Lower leg skin (tissue), 4 donors: Measurements from ENCODE around the gene ATP1B1. TPM values are rescaled to one million over a fixed set of nuclear protein-coding genes. Genes with fewer than 3 reads are reported as not detected.

Experiments used
- DNase-seq, 2 donors: peaks; one replicate each; pipeline ENCODE4 v3.0.0-alpha.2; 2019; ENCODE audit warnings: low spot score in 2 of 2
- H3K4me3 ChIP-seq: fragments of 200-600 bp; sonication (generic); 2 replicates; pipeline ENCODE4 v1.5.1; 2017; ENCODE audit warnings: mild to moderate bottlenecking, low read depth; ENCODE audit not compliant: poor library complexity, severe bottlenecking
- POLR2A ChIP-seq, 2 donors: fragments of 450-650 bp; IDR thresholded peaks; one replicate each; pipeline ENCODE4 v1.6.1; 2016 to 2017; ENCODE audit warnings: antibody characterized with exemption in 2 of 2, mild to moderate bottlenecking in 1 of 2, moderate library complexity in 1 of 2
- WGBS, 2 donors: methylation state at CpG; one replicate each; pipeline ENCODE4 v1.1.5; 2018; 5-methylcytosine and 5-hydroxymethylcytosine counted together
- intact Hi-C: fragments of 100-400 bp; cut with DNase I; formaldehyde crosslinking; loops from one replicate; pipeline ENCODE4 v1.15.0; 2023; ENCODE audit warnings: low total_unique reads
- total RNA-seq, 4 donors: library from RNA; depleted of rRNA; stranded (reverse); fragments of >200 nt; gene quantifications; one replicate each; pipeline ENCODE4 v1.1.0, GENCODE V29; 2016
- TF ChIP-seq, protein P1 (sequence below), 3 donors: fragments of 450-650 bp; IDR thresholded peaks; one replicate each; pipeline ENCODE4 v1.5.1; 2016; ENCODE audit warnings: antibody characterized with exemption in 3 of 3, mild to moderate bottlenecking in 3 of 3, moderate library complexity in 2 of 3

The ATP1B1 gene
- total RNA-seq, 4 donors from 2014 or later: 35.3 to 213 (median 122) TPM

DNA sequence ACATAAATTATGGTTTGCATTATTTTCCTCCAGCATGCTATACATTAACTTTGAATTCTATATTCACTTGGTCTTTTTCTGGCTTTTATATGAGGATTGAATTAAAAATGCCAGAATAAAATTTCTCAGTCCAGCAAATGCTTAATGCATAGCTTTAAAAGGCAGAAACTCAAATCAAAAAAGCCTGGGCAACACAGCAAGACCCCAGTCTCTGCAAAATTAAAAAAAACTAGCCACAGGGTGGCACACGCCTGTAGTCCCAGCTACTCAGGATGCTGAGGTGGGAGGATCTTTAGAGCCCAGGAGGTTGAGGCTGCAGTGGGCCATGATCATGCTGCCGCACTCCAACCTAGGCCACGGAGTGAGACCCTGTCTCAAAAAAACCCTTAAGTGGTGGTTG, 19.8 kb downstream of the ATP1B1 start:
- no peak for DNase-seq
- H3K4me3 ChIP-seq: no peak overlapping the region
- no peak for TF ChIP-seq POLR2A (IDR thresholded peaks at IDR 0.05)
- TF ChIP-seq, protein P1, sequence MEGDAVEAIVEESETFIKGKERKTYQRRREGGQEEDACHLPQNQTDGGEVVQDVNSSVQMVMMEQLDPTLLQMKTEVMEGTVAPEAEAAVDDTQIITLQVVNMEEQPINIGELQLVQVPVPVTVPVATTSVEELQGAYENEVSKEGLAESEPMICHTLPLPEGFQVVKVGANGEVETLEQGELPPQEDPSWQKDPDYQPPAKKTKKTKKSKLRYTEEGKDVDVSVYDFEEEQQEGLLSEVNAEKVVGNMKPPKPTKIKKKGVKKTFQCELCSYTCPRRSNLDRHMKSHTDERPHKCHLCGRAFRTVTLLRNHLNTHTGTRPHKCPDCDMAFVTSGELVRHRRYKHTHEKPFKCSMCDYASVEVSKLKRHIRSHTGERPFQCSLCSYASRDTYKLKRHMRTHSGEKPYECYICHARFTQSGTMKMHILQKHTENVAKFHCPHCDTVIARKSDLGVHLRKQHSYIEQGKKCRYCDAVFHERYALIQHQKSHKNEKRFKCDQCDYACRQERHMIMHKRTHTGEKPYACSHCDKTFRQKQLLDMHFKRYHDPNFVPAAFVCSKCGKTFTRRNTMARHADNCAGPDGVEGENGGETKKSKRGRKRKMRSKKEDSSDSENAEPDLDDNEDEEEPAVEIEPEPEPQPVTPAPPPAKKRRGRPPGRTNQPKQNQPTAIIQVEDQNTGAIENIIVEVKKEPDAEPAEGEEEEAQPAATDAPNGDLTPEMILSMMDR (IDR thresholded peaks at IDR 0.05): no peak
- WGBS, 2 donors: 95 to 96% methylated on average over 3 of the region's 3 CpGs
- intact Hi-C loops: no loop called here

DNA sequence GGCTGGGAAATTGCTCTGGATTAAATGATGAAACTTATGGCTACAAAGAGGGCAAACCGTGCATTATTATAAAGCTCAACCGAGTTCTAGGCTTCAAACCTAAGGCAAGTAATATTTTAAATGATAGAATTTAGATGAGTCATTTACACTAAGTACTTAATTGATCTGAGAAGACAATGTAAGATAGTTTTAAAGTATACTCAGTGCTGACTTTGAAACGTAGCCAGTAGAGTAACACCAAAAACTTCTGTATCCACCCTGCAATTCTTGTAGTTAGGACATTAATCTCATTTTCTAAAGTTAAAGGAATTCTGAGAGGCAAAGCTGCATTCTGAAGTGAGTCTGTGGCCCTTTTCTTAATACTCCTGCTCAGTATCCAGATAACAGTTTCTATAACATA, 20.8 kb downstream of the ATP1B1 start:
- H3K4me3 ChIP-seq: no peak overlapping the region
- 80 to 86% methylated on average over 3 of the region's 3 CpGs for WGBS, 2 donors
- TF ChIP-seq, protein P1 (IDR thresholded peaks at IDR 0.05): no peak
- DNase-seq: no peak
- intact Hi-C loops: no loop called here

DNA sequence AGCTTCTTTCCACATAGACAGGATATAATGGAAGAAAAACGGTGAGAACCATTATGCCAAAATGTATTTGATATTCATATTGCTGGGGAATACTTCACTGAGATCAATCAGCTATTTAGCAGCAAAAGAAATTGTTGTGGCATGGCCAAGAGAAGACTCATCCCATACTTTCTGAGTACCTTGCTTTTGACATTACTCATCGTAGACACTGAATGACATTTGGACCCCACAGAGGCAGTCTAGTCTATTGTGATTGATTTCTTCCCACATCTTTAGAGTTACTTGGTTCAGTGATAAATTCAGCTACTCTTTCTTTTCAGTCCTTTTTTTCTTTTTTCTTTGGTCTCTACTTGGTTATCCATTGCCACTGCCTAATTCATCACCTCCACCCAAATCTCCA, 22.1 kb downstream of the ATP1B1 start:
- intact Hi-C loops: no loop called here
- DNase-seq: no peak
- TF ChIP-seq POLR2A (IDR thresholded peaks at IDR 0.05): no peak
- TF ChIP-seq, protein P1 (IDR thresholded peaks at IDR 0.05): no peak
- no peak overlapping the region for H3K4me3 ChIP-seq
- 90 to 98% methylated on average over 2 of the region's 2 CpGs for WGBS, 2 donors

DNA sequence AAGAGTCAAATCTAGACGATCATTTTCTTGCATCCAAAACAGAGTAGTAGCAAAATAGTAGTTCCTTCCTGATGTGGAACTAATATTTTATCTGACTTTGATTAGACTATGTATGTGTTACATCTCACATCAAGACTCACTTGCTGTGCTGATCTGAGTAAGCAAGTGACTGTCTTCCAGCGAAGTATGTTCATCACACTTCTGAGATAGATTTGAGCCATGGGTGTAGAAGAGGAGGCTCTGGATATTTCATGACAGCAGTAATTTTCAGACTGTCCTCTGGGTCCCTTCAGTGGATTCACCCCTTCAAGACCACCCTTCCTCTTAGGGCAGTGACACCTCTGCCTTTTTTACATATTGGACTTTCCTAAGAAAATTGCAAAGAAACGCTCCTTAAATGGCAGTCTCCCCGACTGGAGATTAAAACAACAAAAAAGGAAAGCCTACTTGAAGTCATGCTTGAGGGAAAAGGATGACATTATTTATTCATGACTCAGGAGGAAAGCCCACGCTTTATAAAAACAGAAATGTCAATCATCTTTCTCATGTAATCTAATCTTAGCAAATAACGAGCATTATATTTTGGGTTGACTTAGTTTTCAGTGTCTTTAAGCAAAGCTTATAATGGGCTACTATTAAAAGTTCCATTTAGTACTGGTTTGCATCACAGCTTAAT, 22.8 kb downstream of the ATP1B1 start:
- 76 to 85% methylated on average over 6 of the region's 6 CpGs for WGBS, 2 donors
- TF ChIP-seq, protein P1 (IDR thresholded peaks at IDR 0.05): no peak
- TF ChIP-seq POLR2A (IDR thresholded peaks at IDR 0.05): no peak
- H3K4me3 ChIP-seq: no peak overlapping the region
- no peak for DNase-seq
- intact Hi-C loops: no loop called here

DNA sequence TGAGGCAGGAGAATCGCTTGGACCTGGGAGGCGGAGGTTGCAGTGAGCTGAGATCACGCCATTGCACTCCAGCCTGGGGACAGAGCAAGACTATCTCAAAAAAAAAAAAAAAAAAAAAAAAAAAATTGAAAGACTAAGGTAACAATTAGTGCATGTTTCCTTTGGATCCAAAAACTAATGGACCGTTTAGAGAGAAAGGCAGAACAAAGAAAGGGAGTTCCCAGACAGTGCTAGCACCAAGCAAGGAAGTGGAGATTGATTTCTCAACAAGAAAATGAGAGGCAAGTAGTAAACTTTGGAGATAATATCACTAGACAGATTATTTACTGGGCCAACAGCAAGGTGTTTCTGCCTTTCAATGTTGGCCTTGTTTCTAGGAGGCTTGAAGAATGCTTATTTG, 24.2 kb downstream of the ATP1B1 start:
- TF ChIP-seq, protein P1 (IDR thresholded peaks at IDR 0.05): no peak
- no peak for TF ChIP-seq POLR2A (IDR thresholded peaks at IDR 0.05)
- no peak for DNase-seq
- intact Hi-C loops: no loop called here
- 80 to 89% methylated on average over 4 of the region's 4 CpGs for WGBS, 2 donors
- no peak overlapping the region for H3K4me3 ChIP-seq
